ENCODE results near the gene SLC52A3.

DNA sequence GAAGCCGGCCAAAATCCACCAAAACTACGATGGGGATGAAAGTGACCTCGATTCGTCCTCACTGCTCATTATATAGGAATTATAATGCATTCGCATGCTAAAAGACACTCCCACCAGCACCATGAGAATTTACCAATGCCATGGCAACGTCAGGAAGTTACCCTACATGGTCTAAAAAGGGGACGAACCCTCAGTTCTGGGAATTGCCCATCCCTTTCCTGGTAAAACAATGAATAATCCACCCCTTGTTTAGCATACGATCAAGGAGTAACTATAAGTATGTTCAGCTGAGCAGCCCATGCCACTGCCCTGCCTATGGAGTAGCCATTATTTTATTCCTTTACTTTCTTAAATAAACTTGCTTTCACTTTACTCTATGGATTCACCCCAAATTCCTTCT is 45.1 kb upstream of the SLC52A3 start:
- TF ChIP-seq EZH2 (IDR thresholded peaks at IDR 0.05; ENCODE audit: insufficient read depth, poor library complexity, severe bottlenecking) (no peak), EZH2phosphoT487 (IDR thresholded peaks at IDR 0.05; ENCODE audit: insufficient read depth, low read depth) (no peak)
